HG03342 (cell line): ENCODE results near the gene TXN2.
"Not testable (repeated sequence)": the region's sequence is repeated elsewhere in the genome, so short reads cannot be mapped to it uniquely, and the experiment has no call there.

ENCODE experiments used
- ATAC-seq: cut with Tn5 transposase; IDR thresholded peaks from one replicate; pipeline ENCODE4 v1.9.1; 2021; ENCODE audit warnings: mild to moderate bottlenecking, moderate library complexity; ENCODE audit not compliant: unreplicated experiment

The TXN2 gene, protein sequence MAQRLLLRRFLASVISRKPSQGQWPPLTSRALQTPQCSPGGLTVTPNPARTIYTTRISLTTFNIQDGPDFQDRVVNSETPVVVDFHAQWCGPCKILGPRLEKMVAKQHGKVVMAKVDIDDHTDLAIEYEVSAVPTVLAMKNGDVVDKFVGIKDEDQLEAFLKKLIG

DNA sequence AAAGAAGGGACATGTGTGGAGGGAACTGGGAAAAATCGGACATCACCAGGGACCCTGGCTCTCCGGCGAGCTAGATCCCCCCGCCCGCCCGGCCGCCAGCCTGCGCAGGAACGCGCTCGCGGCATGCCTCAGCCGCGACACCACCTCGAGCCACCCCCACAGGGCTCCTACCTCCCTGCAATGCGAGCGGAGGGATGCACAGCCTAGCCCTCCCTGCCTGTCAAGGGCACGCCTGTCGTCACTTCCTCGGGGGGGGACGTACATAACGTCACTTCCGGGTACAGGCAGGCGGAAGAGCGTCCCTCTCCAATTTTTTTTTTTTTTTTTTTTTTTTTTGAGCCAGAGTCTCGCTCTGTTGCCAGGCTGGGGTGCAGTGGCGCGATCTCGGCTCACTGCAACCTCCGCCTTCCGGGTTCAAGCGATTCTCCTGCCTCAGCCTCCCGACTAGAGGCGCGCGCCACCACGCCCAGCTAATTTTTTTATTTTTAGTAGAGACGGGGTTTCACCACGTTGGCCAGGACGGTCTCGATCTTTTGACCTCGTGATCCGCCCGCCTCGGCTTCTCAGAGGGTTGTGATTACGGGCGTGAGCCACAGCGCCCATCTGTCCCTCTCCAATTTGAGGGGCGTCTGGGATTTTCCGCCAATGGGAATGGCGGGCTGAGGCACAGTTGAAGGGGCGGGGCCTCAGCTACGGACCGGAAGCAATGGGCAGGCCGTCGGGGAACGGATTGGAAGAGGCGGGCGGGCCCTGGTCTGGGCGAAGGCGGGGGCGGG is at the start of gene TXN2:
Gene TXN2, minus strand, starts transcription at position 248 of the 776 bp plus-strand sequence. CDS start 803 bp downstream, outside the sequence.
- ATAC-seq, result peak; percentile 76

- peak; percentile 94 for ATAC-seq
Measured at GRCh38 chr22:36528795-36529751, 47.6 kb upstream of the TXN2 start, which contains the start of gene EIF3D. Gene EIF3D, minus strand, starts transcription at chr22:36529166. Its CDS starts 3,045 bp downstream, at chr22:36526121.

- no peak for ATAC-seq
Measured at GRCh38 chr22:36528341-36528740, 46.9 kb upstream of the TXN2 start.

DNA sequence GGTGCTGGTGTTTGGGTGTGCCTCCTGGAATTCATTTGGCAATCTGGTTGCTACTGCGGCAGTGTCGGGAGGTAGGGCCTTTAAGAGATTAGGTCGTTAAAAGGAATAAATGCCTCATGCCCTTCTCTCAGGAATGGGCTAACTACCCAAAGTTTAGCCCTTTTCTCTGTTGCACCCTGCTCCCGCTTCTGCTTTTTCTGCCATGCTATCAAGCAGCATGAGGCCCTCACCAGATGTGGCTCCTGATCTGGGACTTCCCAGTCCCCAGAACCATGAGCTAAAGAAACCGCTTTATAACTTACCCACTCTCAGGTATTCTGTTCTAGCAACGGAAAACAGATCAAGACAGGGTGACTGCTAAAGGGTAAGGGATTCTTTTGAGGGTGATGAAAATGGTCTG is 41.2 kb upstream of the TXN2 start:
- no peak for ATAC-seq

DNA sequence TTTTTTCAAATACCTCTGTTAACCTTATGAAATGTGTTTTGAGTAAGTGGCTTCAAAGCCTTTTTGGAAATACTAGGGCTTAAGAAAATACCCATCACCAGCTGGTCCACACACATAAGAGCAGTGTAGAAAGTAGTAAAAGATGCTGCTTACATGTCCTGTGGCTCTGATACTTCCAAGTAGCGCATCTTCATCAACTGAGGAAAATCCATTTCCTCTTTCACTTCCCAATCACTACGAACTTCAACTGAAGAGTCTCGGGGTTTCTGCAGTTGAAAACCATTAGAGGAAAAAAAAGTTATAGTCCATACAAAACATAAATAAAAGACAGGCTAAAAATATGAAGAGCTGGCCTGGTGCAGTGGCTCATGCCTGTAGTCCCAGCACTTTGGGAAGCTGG is 39.0 kb upstream of the TXN2 start:
- ATAC-seq, result no peak

DNA sequence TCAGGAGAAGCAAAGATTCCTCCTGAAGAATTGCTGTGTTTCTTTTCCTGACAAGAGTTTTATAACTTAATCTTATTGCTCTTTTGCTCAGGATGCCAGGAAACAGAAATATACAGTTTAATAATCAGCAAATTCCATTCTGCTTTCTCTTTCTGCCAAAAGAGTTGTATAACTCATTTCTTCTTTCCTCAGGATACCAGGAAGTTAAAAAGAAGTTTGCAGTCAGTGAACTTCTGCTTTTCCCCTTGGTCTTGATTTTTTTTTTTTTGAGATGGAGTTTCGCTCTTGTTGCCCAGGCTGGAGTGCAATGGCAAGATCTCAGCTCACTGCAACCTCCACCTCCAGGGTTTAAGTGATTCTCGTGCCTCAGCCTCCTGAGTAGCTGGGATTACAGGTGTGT is 38.5 kb upstream of the TXN2 start:
- not testable (repeated sequence) for ATAC-seq

GRCh38 chr22:36514766-36515165 is 33.3 kb upstream of the TXN2 start:
- no peak for ATAC-seq

DNA sequence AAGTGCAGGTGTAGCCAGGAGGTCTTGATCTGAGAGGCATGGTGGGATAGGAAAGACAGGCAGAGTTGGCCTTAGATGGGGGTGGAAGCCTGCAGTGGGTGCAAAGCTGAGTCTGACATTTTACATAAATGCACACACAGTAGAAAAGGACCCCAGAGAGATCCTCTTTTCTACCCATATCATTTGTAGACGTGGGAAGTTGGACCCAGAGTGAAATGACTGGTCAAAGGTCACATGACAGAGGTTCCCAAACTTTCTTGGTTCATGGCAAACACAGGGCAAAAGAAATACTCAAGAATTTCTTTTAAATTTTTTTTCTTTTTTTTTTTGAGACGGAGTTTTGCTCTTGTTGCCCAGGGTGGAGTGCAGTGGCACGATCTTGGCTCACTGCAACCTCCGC is 31.6 kb upstream of the TXN2 start:
- ATAC-seq, result no peak

GRCh38 chr22:36512333-36512732 is 30.9 kb upstream of the TXN2 start:
- ATAC-seq, result no peak

DNA sequence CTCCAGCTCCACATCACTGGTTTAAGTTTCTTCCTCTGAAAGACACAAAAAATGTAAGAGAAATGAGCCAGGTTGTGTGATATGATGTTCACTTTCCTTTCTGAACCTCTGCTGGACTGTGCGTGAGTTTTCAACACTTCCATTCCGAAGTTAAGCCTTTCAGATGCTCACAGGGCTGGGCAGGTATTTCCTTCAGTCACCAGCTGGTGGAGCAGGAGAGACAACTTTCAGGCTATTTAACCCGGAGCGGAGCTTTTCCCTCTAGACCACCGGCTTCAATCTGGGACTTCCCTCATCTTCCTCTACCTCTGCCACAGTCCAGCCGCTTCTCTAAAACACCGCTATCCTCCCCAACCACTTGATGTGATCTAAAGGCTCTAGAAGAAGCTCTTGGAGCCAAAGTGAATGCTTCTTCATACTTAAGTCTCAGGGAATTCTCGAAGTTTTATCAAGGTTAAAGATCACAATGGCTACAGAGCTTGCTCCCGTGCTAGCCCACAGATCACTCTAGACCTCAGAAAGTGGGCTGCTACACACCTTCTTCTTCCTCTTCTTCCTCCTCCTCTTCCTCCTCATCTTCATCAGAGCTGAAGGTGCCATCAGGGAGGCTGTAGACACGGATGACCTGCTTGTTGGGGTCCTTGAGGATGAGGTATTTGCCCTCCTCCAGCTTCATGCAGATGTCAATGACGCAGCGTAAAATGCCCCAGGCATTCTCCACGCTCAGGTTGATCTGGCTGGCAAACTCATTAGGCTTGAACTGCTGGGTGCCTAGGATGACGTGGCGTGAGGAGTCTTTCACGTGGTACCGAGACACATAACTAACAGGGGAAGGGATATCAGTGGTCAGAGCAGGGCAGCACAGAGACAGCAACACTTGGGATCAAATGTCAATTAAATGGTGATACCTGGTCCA is 29.8 kb upstream of the TXN2 start:
- no peak for ATAC-seq

DNA sequence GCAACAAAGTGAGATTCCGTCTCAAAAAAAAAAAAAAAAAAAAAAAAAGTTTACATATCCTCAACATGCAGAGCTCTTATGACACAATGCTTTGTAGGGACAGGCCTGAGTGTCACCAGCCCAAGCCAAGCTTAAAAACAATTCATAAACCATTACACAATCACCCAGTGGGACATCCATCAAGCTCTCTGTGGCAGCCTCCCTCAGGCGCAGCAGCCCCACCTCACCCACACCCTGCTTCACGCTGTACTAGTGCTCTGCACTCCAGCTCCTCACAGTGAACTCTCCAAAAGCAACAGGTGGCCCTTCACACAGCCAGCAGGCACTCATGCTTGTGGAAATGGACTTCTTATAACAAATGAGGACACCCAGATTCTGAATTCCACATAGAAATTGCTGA is 28.9 kb upstream of the TXN2 start:
- ATAC-seq, result no peak

GRCh38 chr22:36507518-36508010 is 26.1 kb upstream of the TXN2 start:
- no peak for ATAC-seq

DNA sequence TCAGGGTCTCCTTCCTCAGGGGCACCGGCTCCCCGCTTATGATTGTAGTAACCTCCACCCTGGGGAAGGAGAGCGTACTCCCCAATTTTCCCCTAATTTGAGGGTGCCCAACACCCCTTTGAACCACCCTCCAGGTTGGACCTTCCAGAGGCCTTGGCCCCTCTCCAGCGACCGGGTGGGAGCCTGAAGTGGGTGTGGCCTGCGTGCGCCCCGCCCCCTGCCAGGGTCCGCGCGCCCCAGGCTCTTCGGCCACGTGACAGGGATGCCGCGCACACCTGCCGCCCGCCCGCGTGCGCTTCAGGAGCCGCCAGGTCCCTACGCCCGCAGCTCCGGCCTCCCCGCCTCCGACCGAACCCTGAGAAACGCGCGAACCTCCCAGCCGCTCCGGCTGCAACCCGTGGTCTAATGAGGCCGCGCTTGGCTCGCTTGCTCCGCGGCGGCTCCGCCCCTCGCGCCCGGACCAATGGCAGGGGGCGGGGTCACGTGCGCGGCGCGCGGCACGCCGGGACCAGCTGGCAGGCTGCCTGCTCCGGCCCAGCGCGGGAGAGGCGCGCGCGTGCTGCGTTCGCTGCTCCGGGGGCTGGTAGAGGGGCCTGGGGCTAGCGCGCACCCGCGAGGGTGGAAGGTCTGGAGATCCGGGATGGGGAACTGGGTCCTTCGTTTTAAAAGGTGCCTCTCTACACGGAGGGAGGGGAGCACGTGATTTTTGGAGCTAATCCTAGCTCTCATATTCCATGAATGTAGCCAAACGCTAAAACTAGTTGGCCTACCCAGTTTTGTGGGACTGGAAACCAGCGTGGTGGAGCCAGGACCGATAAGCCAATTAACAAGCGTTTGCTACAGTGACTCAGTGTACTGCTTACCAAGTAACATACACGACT is 25.4 kb upstream of the TXN2 start, which contains the start of gene FOXRED2:
Gene FOXRED2, minus strand, starts transcription at position 404 of the 881 bp plus-strand sequence. CDS start 618 bp downstream, outside the sequence.
- ATAC-seq, result peak; percentile 77

- ATAC-seq, result no peak
Measured at GRCh38 chr22:36505998-36506635, 24.7 kb upstream of the TXN2 start.

- no peak for ATAC-seq
Measured at GRCh38 chr22:36497910-36498665, 16.6 kb upstream of the TXN2 start.

DNA sequence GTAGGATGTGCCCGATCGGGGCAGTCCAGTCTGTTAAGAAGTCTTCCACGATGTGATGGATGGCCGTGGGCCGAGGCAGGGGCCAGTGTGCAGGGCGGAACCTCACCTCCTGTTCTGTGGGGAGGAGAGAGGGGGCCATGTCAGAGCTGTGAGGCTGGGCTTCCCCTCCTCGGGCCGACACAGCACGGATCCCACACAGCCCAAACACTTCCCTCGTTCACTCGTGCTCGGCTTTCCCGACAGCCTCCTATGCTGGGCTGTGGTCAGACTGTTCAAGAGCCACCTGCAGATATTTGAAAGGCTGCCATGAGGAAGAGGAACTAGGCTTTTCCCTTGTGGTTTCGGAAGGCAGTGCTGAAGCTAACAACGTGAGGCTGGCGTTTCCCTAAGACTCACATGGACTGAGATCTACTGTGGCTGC is 12.3 kb upstream of the TXN2 start:
- ATAC-seq, result peak; percentile 64

DNA sequence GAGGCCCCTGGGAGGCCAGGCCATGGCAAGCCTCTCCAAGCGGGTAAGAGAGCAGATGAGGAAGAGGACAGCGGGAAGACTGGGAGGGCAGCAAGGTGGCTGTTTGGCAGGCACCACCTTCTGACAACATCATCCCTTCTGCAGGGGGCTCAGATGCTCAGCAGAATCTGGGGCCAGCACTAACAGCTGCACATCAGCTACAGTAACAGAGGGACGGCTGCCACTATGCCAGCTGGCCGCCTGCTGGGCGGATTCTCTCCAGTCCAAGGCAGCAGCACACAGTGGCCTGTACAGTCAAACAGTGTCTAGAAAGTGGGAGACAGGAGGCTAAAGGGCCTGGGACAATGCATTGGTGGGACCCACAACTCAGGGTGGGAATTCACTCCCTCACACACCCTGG is 10.7 kb upstream of the TXN2 start:
- ATAC-seq, result no peak

DNA sequence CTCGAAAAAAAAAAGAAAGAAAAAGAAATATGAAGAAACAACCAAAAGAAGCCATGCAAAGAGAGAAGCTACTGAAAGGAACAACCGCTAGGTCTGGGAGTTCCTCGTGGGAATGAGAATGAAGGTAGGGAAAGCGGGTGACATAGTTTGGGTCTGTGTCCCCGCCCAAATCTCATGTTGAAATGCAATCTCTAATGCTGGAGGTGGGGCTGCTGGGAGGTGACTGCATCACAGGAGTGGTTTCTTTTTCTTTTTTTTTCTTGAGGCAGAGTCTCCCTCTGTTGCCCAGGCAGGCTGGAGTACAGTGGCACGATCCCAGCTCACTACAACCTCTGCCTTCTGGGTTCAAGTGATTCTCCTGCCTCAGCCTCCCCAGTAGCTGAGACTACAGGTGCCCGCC is 9.7 kb upstream of the TXN2 start:
- no peak for ATAC-seq
